NCI-H226 (cell line): Measurements from ENCODE around the gene OPCML.

Experiments used
- DNase-seq: peaks from one replicate; pipeline ENCODE4 v3.0.0-alpha.2; 2015

The OPCML gene

DNA sequence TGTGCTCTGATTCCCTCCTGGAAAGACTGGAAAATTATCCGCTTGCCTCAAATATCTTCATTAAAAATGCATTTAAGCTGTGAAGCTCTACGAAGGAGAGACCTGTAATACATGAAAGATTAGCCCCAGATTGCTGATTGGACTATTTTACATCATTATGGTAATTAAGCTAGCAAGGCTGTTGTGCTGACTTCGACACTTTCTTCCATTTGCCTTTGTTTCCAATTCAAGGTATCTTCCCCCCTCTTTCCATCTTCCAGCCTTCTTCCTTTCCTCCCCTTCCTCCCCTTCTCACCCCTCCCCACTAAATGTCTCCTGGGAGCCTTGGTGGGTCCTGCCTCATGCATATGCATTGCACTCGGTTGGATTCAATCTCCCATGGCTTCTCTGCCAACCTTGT, 710.8 kb downstream of the OPCML start:
- no peak for DNase-seq

DNA sequence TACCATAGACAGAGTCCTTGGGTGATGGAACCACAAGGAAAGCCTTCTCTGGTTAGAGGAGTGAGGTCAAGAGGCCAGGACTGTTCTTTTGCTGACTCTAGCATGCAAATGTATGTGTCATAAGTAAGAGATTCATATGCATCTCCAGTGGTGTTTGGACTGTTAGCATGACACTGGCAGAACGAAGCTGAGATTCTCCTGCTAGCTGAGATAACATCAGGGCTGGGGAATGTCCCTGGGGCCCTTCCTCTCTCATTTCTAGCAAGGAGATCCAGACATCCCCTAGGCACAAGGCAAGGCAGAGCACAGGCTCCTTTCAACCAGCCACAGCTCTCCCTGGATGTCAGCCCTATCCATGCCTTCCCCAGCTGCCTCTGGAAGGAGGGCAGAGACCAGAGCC, 711.3 kb downstream of the OPCML start:
- no peak for DNase-seq

DNA sequence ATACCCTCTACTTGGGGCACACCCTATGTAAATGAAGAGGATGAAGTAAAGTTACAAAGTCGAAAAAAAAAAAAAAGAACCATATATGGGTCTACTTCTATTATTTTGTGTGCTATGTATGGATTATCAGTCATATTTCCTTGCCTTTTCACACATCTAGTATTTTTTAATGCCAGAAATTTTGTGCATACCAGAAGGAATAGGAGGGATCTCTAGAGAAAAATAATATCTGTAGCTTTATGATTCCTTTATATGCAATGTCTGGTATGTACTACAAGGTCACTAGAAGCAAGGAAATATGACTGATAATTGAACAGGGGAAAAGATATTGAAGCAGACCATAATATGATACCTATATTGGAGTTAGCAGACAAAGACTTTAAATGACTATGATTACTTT, 713.4 kb downstream of the OPCML start:
- no peak for DNase-seq

DNA sequence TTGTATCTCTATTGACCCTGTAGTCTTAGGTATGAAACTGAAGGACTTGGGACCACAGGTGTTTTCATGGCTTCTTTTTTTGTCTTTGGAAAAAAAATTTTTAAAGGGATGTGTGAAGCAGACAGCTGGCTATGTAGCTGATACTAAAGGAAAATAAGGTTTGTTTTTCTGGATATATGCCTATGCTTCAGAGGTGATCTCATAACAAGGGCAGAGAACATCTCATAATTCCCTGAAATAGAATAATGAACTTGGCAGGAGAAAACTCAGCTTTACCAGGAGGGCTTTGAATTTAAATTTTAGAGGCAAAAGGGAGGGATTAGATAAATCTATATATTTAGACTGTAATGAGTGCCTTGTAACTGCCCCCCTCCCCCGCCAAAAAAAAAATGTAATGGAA, 714.9 kb downstream of the OPCML start:
- DNase-seq: no peak

DNA sequence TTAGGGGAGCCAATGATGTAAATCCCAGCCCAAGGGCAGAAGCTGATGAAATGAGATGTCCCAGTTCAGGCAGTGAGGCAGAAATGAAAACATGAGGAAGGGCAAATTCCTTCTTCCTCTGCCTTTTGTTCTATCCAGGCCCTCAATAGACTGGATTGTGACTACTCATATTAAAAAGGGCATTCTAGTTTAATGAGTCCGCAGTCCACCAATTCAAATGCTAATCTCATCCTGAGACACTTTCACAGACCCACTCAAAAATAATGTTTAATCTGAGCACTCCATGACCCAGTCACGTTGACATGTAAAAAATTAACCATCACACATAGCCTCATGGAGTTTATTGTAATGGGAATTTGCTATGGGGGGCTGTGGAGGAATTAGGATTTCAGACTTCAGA, 717.9 kb downstream of the OPCML start:
- DNase-seq: no peak

DNA sequence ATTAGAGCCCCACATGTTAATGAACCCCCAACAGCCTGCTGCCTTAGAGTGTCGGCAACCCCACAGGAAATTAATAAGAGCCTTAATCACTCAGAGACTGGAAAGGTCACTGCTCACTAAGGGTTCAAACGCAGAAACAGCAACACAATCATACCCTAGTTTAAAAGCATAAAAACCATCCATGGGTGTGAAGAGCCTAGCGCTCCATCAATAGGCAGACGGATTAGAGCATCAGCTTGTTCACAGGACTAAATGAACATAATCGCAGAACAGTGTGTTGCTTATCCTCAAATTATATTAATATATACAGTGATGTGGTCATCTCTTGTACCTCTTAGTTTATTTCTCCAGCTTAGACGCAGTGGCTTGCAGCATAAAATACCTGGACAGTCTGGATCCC, 720.7 kb downstream of the OPCML start:
- no peak for DNase-seq

DNA sequence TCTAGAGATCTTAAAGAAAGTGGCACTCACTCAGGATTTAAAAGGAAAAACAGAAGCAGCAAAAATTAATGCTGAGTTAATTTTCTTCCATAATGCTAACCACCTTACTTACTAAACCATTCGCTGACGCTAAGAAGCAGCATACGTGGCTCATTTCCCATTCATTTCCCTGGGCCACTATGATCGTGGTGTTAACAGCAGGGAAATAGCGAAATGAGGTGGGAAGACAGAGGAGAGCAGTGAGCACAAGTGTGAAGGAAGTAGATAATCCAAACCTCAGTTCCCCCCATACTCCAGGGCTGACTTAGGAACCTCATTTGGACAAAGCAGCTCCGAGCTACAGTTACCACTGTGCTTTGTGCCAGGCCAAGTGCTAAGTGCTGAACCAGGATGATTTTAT, 723.2 kb downstream of the OPCML start:
- DNase-seq: no peak

DNA sequence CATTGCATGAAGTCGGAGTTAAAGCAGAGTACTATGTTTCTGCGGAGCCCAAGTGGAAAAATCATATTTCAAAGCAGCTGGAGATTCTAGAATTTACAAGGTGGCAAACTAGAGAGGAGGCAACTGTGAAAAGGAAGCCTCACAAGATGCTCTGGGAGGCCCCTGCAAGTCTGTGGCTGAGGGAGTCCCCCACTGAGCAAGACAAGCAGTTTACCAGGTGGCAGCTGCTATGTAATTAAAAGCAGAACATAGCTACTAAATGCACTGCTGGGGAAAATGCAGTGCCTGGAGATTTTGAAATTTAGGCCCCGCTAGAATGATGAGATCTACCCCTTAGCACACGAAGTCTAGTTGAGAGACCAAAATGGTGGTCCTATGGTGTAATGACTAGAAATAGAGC, 728.0 kb downstream of the OPCML start:
- no peak for DNase-seq

DNA sequence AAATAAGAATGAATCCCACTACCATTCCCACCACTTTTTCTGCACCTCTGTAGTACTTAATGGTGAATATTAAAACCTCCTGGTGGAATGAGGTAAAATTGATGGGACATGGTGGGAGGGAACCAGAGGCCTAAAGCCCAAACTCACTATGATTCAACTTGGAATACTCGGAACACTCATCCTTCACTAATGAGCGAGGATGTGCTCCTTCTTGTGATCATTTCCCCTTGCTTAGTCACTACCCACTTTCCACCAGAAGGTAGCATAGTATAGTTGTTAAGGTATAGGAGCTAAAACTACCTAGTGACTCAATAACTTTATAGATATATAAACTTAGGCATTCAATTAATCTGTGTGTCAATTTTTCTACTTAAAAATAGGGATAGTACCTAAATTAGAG, 728.9 kb downstream of the OPCML start:
- DNase-seq: no peak

DNA sequence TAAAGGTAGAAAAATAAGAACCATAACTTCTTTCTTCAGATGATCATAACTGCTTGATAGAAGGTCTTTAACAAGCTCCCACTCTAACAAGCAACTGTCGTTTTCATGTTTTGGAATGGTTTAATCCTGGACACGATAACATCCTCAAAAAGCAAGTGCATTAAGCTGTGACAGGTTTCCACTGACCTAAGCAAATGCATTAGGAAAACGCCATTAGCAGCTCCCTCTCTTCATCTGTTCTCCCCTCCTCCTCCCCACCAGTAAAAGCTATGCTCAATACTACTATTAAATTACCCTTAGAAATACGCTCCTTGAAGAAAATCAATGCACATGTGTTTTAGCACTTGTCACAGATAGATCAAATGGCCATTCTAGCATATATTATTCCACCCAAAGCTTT, 729.4 kb downstream of the OPCML start:
- no peak for DNase-seq

DNA sequence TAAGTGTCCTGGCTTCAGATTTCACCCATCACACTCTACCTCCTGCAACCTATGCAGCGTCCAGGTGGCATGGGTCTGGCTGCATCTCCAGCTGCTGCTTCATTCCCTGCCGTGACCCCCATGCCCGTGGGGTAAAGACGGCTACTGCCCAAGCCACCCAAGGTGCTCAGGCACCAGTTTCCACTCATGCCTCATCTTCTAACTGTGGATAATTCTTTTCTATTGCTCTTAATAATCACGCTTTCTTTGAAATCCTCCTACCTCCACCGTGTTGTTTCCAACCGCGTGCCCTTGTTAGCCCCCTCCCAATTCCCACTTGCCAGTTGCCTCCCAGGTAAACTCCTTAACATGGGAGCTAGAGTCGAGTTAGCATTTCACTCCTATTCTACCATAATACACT, 738.5 kb downstream of the OPCML start:
- no peak for DNase-seq

DNA sequence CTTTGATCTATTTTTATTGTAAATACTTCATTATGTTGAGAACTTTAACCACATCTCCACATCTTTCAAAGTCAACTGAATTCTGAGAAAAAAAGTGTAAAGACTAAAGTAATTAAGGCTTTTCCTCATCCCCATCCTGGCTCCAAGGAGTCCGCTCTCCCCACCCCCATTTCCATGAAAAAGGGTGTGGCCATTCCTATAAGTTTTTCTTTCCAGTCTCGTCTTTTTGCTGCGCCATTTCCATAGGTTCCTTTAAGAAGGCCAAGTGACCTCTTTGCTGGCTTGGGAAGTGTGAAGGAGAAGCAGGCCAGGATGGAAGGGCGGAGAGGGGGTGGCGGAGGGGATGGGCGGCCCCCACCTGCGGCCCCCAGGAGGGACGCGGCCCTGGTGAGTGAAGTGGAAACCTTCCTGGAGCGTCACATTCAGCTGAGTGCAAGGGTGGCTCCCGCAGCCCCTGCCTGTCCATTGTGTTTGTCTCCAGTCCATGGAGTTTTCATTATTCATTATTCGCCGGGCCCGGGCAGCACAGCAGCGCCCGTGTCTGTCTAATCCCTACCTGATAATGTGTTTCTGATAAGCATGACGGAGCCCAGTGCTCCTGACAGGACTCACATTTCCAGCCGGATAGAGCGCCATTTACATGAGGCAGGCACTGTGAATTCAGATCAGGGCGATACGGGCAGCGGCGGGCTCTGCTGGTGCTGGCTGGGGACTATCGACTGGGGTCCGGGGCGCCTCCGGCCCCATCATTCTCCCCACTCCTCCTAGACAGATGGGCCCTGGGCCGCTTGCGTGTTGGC, 739.8 kb downstream of the OPCML start:
- no peak for DNase-seq

DNA sequence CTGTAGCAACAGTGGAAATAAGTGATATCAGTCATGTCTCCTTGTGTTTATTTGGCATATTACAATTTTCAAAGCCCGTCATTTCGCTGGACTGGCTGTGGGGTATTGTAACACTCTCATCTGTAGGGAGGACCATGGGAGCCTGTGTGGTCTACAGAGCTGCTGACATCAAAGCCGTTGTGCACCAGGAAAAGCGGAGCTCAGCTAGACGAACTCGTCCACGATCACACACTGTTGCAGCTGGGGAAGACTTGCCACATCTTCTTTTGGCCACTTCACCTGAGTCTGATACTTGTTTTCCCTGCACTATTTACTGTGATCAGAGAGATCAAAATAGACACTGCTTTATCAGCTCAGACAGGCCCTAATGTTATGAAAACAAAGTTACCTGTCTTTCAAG, 741.3 kb downstream of the OPCML start:
- no peak for DNase-seq

DNA sequence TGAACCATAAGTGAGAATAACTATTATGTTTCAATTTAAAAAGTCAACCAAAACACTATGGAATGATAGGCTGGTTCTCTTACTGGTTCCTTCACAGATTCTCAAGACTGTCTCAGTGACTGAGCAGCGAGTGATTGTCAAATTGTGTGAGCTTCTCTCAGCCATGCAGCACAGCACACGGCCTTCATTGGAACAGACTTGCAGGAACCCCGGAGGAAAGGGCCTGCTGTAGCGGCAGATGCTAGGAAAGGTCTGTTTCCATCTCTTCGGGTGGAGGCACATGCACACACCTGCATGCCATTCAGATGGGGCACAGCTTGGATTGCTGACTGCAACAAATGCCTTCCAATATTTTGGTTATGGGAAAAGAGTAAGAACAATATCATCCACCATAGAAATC, 741.8 kb downstream of the OPCML start:
- DNase-seq: no peak

DNA sequence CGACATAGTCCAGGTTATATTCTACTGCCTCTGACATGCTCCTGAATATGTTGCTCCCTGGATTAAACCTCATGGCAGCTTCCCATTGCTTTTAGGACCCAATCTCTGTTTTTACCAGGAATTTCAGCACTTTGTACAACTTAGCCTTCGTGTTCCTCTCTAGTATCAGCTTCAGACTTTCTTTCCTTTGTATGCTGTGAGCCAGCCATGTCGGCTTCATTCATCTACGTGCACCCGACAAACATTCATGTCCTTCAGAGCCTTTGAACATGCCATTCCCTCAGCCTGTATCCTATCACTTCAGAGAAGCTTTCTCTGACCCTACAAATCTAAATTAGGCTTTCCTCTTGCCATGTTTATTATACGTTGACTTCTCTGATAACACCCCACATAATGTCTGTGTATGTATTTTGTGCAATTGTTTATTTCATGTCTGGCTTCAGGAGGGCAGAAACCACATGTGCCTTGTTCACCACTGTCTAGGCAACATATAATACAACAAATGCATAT, 743.4 kb downstream of the OPCML start:
- no peak for DNase-seq

DNA sequence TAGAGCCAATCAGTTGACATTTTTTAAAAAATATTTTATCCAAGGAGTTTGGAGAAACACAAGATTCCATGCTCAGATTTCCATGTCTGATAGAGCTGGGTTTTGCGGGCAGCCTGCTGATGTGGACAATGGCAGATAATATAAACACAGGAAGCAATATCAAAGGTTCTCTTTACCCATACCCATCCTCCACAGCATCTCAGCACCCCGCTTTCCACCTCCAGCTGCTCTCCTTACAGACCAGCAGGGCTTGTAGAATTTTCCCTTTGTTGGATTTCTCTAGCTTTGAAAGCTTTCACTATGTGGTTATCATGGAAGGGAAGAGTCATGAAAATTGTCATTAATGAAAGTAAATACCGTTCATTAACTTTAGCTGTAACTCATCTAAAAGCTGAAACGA, 746.4 kb downstream of the OPCML start:
- no peak for DNase-seq

DNA sequence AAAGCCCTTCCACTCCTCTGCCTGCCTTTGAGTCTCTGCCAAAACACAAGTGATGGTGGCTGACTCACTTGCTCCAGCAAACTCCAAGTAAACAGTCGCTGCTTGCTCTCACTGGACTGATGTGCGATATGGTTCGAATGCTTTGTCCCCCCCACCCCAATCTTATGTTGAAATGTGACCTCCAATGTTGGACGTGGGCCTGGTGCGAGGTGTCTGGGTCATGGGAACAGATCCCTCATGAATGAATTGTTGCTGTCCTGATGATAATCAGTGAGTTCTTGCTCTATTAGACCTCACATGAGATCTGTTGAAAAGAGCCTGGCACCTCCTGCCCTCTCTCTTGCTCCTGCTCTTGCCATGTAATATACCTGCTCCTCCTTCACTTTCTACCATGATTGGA, 747.9 kb downstream of the OPCML start:
- DNase-seq: no peak

DNA sequence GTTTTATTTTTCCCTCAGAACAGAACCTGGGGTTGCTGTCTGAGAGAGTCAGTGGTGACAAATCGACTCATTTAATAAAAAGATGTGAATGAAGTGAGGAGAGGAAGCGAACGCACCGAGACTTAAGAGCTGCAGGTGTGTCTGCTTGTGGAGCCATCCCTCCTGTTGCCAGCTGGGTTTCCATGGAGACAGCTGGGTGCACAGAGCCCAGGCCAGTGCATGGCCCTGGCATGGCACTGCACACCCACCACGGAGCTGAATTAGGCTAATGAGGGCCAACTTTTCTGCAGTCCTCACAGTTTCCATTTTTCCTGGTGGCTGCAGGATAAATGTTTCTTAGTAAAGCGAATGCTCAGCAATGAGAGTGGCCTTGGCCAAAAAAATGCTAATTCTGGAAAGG, 750.2 kb downstream of the OPCML start:
- DNase-seq: no peak

DNA sequence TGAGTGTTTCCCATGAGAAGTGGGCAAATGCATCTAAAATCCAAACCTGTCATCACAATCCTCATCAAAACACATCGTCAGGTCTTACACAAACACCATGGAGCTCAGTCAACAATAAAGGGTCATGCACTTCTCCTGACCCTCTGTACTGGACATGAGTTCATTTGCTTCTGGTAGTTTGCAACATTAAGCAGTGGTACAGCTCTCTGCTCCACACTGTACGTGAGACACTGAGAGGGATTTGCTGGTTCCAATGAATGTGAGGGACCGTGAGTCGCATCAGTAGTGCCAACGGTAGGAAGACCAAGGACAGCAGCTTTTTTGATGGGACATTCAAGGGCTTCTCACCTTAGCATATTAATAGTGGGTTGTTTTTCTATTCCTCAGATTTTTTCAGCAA, 752.3 kb downstream of the OPCML start:
- DNase-seq: no peak

DNA sequence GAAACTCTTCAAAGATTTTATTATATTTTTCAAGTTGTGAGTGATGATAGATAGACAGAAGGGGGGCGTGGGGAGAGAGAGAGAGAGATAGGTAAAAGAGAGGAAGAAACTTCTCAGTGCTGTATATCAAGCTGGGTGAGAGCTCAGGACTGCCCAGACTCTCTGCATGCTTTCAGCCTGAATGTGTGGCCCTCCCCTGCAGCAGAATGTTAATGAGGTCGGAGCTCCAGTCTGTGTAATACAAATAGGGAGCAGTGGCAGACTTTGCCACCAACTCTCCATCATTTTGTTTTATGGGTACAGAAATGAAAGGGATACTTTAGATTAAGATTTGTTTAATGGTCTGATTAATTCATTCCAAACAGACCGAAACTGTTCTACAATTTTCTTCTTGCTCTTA, 752.8 kb downstream of the OPCML start:
- DNase-seq: no peak

DNA sequence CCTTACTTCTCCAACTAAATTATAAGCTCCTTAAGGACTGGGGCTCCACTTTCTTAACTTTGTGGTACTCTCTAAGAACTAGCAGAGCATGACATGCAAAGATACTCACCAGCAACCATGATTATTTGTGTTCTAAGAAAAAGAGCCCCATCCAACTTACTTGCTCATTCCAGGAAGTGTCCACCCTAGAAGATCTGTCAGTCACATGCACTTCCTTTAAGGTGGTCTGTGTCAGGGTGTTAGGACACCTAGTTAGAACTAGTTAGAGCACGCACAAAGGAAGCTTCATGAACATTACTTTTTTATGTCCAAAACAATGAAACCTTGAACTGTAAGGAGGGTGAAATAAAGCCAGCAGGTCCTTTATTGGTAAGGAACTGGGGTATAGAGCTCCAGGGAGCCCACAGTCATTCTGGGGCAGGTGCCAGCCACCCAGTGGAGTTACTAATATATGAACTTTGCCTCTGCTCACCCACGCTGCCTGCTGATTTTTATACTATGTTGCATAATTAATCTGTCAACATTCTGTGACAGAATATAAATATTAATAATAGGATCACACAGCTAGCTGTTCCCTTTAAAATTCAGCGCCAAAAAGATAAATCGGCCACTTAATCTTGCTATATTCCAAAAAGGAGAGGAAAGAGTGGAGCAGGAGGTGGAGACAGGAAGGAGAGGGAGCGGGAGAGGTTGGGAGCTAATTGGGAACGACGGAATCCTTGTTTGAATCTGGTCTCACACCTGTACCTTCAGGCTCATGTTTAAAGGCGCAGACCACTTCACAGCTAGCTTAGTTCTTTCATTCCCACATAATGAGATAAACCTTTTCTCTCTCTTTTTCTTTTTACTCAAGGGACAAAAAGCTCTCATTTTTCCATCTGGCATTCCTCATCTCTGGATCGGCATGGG, 755.0 kb downstream of the OPCML start:
- DNase-seq: no peak

DNA sequence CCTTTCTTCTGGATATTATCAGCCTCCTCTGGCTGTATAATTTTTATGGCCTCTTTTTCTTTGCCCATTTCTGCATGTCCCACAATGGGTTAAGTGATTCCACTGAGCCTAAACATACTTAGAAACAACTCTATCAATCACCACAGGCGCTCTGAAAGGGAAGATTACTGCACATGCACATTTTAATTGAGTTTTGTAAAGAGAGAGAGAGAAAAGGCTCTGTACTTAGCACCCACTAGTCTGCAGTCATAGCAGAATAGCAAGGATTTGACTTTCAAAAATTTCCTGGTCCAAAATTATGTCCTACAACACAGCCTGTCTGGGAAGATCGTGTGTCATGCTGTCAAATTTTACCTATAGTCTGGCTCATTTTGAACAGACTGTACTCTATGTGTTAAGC, 758.5 kb downstream of the OPCML start:
- no peak for DNase-seq

DNA sequence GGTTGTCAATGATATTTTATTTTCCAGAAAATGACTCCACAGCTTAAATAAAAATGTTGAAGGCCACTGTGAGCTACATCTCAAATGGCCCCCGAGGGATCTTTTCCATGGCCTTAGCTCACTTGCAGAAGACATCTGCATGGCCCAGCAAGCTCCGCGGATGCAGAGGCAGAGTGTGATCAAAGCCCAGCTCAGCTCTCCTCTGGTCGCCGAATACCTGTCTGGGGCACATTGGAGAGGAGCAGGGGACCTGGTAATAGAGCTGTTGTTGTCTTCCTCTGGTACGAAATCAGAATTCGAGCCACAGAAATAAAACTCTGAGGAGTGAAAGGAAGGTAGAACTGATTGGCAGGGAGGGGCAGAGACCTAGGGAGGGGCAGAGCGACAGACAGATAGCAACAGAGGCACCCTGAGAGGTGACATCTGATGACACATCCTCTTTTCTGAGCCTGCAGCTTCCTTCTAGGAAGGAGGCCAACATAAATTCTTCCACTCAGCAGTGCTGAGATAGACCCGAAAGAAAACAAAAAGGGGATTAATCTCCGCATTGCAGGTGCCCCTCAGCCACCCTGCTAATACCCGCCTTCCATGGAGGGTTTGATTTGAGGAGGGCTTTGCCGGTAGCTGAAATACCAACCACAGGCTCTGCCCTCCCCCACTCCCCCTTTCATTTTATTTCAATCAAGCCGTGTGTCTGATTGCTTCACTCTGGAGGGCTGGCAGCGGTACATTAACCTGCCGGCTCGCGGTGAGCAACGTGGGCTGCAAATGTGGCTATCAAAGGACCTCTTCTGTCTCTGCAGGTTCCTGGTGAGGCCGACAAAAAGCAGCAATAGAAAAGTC, 759.4 kb downstream of the OPCML start:
- no peak for DNase-seq
